HepG2 (cell line): ENCODE data around the gene KLHL12. TPM values are rescaled to one million over a fixed set of nuclear protein-coding genes. Genes with fewer than 3 reads are reported as not detected.

Source experiments
- CERS6 ChIP-seq: sonication (generic); formaldehyde crosslinking; IDR thresholded peaks from 2 replicates; pipeline ENCODE4 v1.5.0; 2020; ENCODE audit warnings: missing genetic modification reagents
- EP300 ChIP-seq, 3 experiments: sonication (generic) in 1 of 3; formaldehyde crosslinking in 1 of 3; IDR thresholded peaks; 2 replicates each; pipeline versions ENCODE4 v1.5.1 to v1.6.1; 2011 to 2020; ENCODE audit warnings: low read depth in 2 of 3, low read length in 2 of 3, borderline replicate concordance in 1 of 3, improper control_type of control experiment in 1 of 3, mild to moderate bottlenecking in 1 of 3, missing genetic modification reagents in 1 of 3, moderate library complexity in 1 of 3
- FOXA3 ChIP-seq: IDR thresholded peaks from 2 replicates; pipeline ENCODE4 v1.6.1; 2016; ENCODE audit warnings: missing genetic modification reagents, missing compliant biosample characterization
- HIVEP1 ChIP-seq: sonication (generic); formaldehyde crosslinking; IDR thresholded peaks from 2 replicates; pipeline ENCODE4 v1.4.0; 2020; ENCODE audit warnings: mild to moderate bottlenecking, missing genetic modification reagents
- HOXA7 ChIP-seq: sonication (generic); formaldehyde crosslinking; IDR thresholded peaks from 2 replicates; pipeline ENCODE4 v1.8.1; 2022; ENCODE audit warnings: mild to moderate bottlenecking, missing genetic modification reagents, moderate library complexity
- MAZ ChIP-seq, 2 experiments: sonication (generic) in 1 of 2; formaldehyde crosslinking in 1 of 2; IDR thresholded peaks; 2 replicates each; pipeline versions ENCODE4 v1.5.0 to v1.6.1; 2012 to 2020; ENCODE audit warnings: low read depth in 2 of 2, mild to moderate bottlenecking in 2 of 2, borderline replicate concordance in 1 of 2, improper control_type of control experiment in 1 of 2, low read length in 1 of 2, missing genetic modification reagents in 1 of 2, moderate library complexity in 1 of 2
- NFRKB ChIP-seq: fragments of 450-650 bp; IDR thresholded peaks from 2 replicates; pipeline ENCODE4 v1.6.1; 2017
- PRPF4 ChIP-seq: fragments of 200-400 bp; formaldehyde crosslinking; IDR thresholded peaks from 2 replicates; pipeline ENCODE4 v1.6.1; 2016; ENCODE audit warnings: low read length, low read depth; ENCODE audit not compliant: poor library complexity, severe bottlenecking
- RAD51 ChIP-seq: fragments of 450-650 bp; IDR thresholded peaks from 2 replicates; pipeline ENCODE4 v1.6.1; 2016; ENCODE audit warnings: borderline replicate concordance
- RFX5 ChIP-seq: IDR thresholded peaks from 2 replicates; pipeline ENCODE4 v1.6.1; 2011; ENCODE audit warnings: low read depth, low read length, improper control_type of control experiment
- SMAD3 ChIP-seq: sonication (generic); formaldehyde crosslinking; IDR thresholded peaks from 2 replicates; pipeline ENCODE4 v1.4.0; 2020; ENCODE audit warnings: missing genetic modification reagents
- ZBTB42 ChIP-seq: sonication (generic); formaldehyde crosslinking; IDR thresholded peaks from 2 replicates; pipeline ENCODE4 v1.5.0; 2020; ENCODE audit warnings: mild to moderate bottlenecking, missing genetic modification reagents
- ZC3H4 ChIP-seq: sonication (generic); formaldehyde crosslinking; IDR thresholded peaks from 2 replicates; pipeline ENCODE4 v1.4.0; 2020; ENCODE audit warnings: missing genetic modification reagents, borderline replicate concordance
- ZMAT5 ChIP-seq: sonication (generic); formaldehyde crosslinking; IDR thresholded peaks from 2 replicates; pipeline ENCODE4 v1.5.0; 2020; ENCODE audit warnings: mild to moderate bottlenecking, low read depth, missing genetic modification reagents, borderline replicate concordance
- ZNF264 ChIP-seq: sonication (generic); formaldehyde crosslinking; IDR thresholded peaks from 2 replicates; pipeline ENCODE4 v1.4.0; 2020; ENCODE audit warnings: missing genetic modification reagents
- ZNF337 ChIP-seq: sonication (generic); formaldehyde crosslinking; IDR thresholded peaks from 2 replicates; pipeline ENCODE4 v1.5.1; 2020; ENCODE audit warnings: missing genetic modification reagents, low read depth, mild to moderate bottlenecking, borderline replicate concordance
- ZNF441 ChIP-seq: sonication (generic); formaldehyde crosslinking; IDR thresholded peaks from 2 replicates; pipeline ENCODE4 v1.7.0; 2021; ENCODE audit warnings: missing genetic modification reagents, borderline replicate concordance
- ZNF563 ChIP-seq: sonication (generic); formaldehyde crosslinking; IDR thresholded peaks from 2 replicates; pipeline ENCODE4 v1.8.0; 2022; ENCODE audit warnings: mild to moderate bottlenecking, moderate library complexity, missing genetic modification reagents
- ZNF614 ChIP-seq: IDR thresholded peaks from 2 replicates; pipeline ENCODE4 v1.6.1; 2018; ENCODE audit warnings: missing biosample characterization, missing genetic modification reagents, inconsistent platforms, borderline replicate concordance
- ZNF724P ChIP-seq: sonication (generic); formaldehyde crosslinking; IDR thresholded peaks from 2 replicates; pipeline ENCODE4 v1.8.0; 2022; ENCODE audit warnings: missing genetic modification reagents, borderline replicate concordance
- ZNF775 ChIP-seq: sonication (generic); formaldehyde crosslinking; IDR thresholded peaks from 2 replicates; pipeline ENCODE4 v1.4.0; 2020; ENCODE audit warnings: missing genetic modification reagents, mild to moderate bottlenecking, moderate library complexity, borderline replicate concordance
- ZNF788 ChIP-seq: sonication (generic); formaldehyde crosslinking; IDR thresholded peaks from 2 replicates; pipeline ENCODE4 v1.5.0; 2020; ENCODE audit warnings: mild to moderate bottlenecking, missing genetic modification reagents, borderline replicate concordance
- ZNF839 ChIP-seq: sonication (generic); formaldehyde crosslinking; IDR thresholded peaks from 2 replicates; pipeline ENCODE4 v1.4.0; 2020; ENCODE audit warnings: missing genetic modification reagents, mild to moderate bottlenecking, borderline replicate concordance
- polyA plus RNA-seq, 8 experiments: library from polyadenylated mRNA; depleted of rRNA in 3 of 8; stranded (reverse) in 7 of 8; unstranded in 1 of 8; fragments of >200 nt; fragmentation: Illumina TruSeq in 4 of 8; extraction: Trizol in 4 of 8; gene quantifications; 2 replicates each; pipeline versions ENCODE4 v1.2.1 to v1.2.3, GENCODE V29; 2011 to 2016; ENCODE audit warnings: low read depth in 4 of 8, missing spikeins in 1 of 8, mixed read lengths in 1 of 8; ENCODE audit not compliant: insufficient read depth in 1 of 8
- total RNA-seq, 5 experiments: library from RNA; depleted of rRNA; stranded (reverse); fragments of >200 nt; fragmentation: Illumina TruSeq; extraction: Trizol; gene quantifications; 2 replicates each; pipeline ENCODE4 v1.2.3, GENCODE V29; 2016; ENCODE audit warnings: low read depth in 1 of 5
- TF ChIP-seq, protein P1 (sequence below): sonication (generic); formaldehyde crosslinking; IDR thresholded peaks from 2 replicates; pipeline ENCODE4 v1.5.0; 2020; ENCODE audit warnings: mild to moderate bottlenecking, missing genetic modification reagents
- TF ChIP-seq, protein P2 (sequence below): sonication (generic); formaldehyde crosslinking; IDR thresholded peaks from 2 replicates; pipeline ENCODE4 v1.5.1; 2020; ENCODE audit warnings: missing genetic modification reagents, mild to moderate bottlenecking, borderline replicate concordance

The KLHL12 gene
- total and polyA plus RNA-seq, 2 of the 13 experiments (the other 11 are each of a cell fraction or from before 2014, with no cell fraction given), result 19.2 to 25.2 TPM

- TF ChIP-seq, protein P1, sequence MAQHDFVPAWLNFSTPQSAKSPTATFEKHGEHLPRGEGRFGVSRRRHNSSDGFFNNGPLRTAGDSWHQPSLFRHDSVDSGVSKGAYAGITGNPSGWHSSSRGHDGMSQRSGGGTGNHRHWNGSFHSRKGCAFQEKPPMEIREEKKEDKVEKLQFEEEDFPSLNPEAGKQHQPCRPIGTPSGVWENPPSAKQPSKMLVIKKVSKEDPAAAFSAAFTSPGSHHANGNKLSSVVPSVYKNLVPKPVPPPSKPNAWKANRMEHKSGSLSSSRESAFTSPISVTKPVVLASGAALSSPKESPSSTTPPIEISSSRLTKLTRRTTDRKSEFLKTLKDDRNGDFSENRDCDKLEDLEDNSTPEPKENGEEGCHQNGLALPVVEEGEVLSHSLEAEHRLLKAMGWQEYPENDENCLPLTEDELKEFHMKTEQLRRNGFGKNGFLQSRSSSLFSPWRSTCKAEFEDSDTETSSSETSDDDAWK (CRISPR knock-in tag), result no peak
- TF ChIP-seq, protein P2, sequence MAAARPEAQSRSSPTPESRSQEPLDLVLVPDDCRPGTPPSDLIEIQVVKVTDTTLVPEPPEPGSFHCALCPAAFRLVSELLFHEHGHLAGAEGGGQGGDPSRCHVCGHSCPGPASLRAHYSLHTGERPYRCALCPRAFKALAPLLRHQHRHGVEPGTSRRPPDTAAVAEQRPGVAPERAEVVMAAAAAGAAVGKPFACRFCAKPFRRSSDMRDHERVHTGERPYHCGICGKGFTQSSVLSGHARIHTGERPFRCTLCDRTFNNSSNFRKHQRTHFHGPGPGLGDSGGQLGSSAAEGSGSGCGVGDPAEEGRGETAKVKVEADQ (CRISPR knock-in tag), result no peak; the same call in 1 of the 2 replicates
- no peak for TF ChIP-seq ZNF724P (CRISPR knock-in tag)
- TF ChIP-seq HIVEP1, result peak; percentile 80; the same call in 1 of the 2 replicates
- no peak for TF ChIP-seq HOXA7 (CRISPR knock-in tag)
- no peak for TF ChIP-seq PRPF4
- TF ChIP-seq ZNF775 (CRISPR knock-in tag), result 0 out of 2 replicates have a peak, but pooled peaks have one; percentile 49
- peak; percentile 62; the same call in 1 of the 2 replicates for TF ChIP-seq SMAD3
- peak; percentile 72; the same call in 1 of the 2 replicates for TF ChIP-seq ZNF563
- TF ChIP-seq ZNF264 (CRISPR knock-in tag), result peak; percentile 73; the same call in 1 of the 2 replicates
- peak in 1 of 2 experiments; percentile 58; a peak in 1 of 4 replicates for TF ChIP-seq EP300 (IDR thresholded peaks at IDR 0.05; ENCODE audit: low read depth in 2 of 2, low read length in 2 of 2)
- TF ChIP-seq EP300 (CRISPR knock-in tag; IDR thresholded peaks at IDR 0.05; ENCODE audit: borderline replicate concordance), result 0 out of 2 replicates have a peak, but pooled peaks have one; percentile 45
- no peak for TF ChIP-seq NFRKB
- peak; percentile 90 for TF ChIP-seq ZNF788 (CRISPR knock-in tag)
- TF ChIP-seq ZNF839, result peak; percentile 63; the same call in 1 of the 2 replicates
- peak; percentile 89 for TF ChIP-seq ZNF614
- TF ChIP-seq MAZ (IDR thresholded peaks at IDR 0.05; ENCODE audit: borderline replicate concordance, low read depth, low read length), result peak; percentile 27; the same call in 1 of the 2 replicates
- peak; percentile 95 for TF ChIP-seq MAZ (CRISPR knock-in tag; IDR thresholded peaks at IDR 0.05; ENCODE audit: low read depth)
- TF ChIP-seq ZNF337, result no peak
- TF ChIP-seq RFX5, result no peak
- no peak for TF ChIP-seq ZMAT5
- peak; percentile 58; the same call in 1 of the 2 replicates for TF ChIP-seq ZC3H4
- TF ChIP-seq RAD51, result peak; percentile 100
- peak; percentile 78 for TF ChIP-seq FOXA3
- TF ChIP-seq ZBTB42, result no peak
- TF ChIP-seq ZNF441 (CRISPR knock-in tag), result peak; percentile 84
- TF ChIP-seq CERS6 (CRISPR knock-in tag), result no peak
These were observed at the start of gene KLHL12 (continued) for GRCh38 chr1:202926581-202927491.
